Subcutaneous adipose tissue (tissue), 4 donors: Measurements from ENCODE around the gene DNAH6. TPM values are rescaled to one million over a fixed set of nuclear protein-coding genes. Genes with fewer than 3 reads are reported as not detected.

Experiments used
- CTCF ChIP-seq: fragments of 450-650 bp; IDR thresholded peaks from one replicate; pipeline ENCODE4 v1.5.1; 2016; ENCODE audit warnings: low read depth, mild to moderate bottlenecking, control low read depth, antibody characterized with exemption, moderate library complexity
- total RNA-seq, 4 donors: library from RNA; depleted of rRNA; stranded (reverse); fragments of >200 nt; gene quantifications; one replicate each; pipeline ENCODE4 v1.1.0, GENCODE V29; 2016

The DNAH6 gene
- total RNA-seq, 4 donors from 2014 or later: 0.49 to 2.4 (median 1.2) TPM

- TF ChIP-seq CTCF: no peak
Measured at GRCh38 chr2:84545005-84545404, 28.7 kb downstream of the DNAH6 start.

- no peak for TF ChIP-seq CTCF
Measured at GRCh38 chr2:84546551-84546950, 30.3 kb downstream of the DNAH6 start.

GRCh38 chr2:84548303-84548702 is 32.0 kb downstream of the DNAH6 start:
- TF ChIP-seq CTCF: no peak

GRCh38 chr2:84550916-84551315 is 34.6 kb downstream of the DNAH6 start:
- TF ChIP-seq CTCF: no peak

- TF ChIP-seq CTCF: no peak
Measured at GRCh38 chr2:84556190-84556589, 39.9 kb downstream of the DNAH6 start.

- no peak for TF ChIP-seq CTCF
Measured at GRCh38 chr2:84559838-84560237, 43.5 kb downstream of the DNAH6 start.

- TF ChIP-seq CTCF: no peak
Measured at GRCh38 chr2:84579661-84580060, 63.4 kb downstream of the DNAH6 start.
